ENCODE data around the gene DNAJC4.

The DNAJC4 gene

GRCh38 chr11:64208796-64209562, 21.4 kb upstream of the DNAJC4 start:
- no peak for DNase-seq

DNA sequence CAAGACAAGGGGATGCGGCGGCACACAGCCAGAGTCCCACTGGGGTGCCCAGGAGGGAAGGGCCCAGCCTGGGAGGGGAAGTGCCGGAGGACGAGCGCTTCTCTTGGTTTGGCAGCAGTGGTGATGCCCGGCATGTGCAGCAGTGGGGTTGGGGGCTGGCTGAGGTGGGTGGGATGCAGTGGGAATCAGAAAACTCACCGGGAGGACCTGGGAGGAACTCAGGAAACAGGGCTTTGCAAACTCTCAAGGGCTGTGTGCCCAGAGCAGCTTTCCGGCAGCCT, 20.8 kb upstream of the DNAJC4 start:
- no peak for DNase-seq

GRCh38 chr11:64210301-64211020, 19.9 kb upstream of the DNAJC4 start:
- no peak for DNase-seq

DNA sequence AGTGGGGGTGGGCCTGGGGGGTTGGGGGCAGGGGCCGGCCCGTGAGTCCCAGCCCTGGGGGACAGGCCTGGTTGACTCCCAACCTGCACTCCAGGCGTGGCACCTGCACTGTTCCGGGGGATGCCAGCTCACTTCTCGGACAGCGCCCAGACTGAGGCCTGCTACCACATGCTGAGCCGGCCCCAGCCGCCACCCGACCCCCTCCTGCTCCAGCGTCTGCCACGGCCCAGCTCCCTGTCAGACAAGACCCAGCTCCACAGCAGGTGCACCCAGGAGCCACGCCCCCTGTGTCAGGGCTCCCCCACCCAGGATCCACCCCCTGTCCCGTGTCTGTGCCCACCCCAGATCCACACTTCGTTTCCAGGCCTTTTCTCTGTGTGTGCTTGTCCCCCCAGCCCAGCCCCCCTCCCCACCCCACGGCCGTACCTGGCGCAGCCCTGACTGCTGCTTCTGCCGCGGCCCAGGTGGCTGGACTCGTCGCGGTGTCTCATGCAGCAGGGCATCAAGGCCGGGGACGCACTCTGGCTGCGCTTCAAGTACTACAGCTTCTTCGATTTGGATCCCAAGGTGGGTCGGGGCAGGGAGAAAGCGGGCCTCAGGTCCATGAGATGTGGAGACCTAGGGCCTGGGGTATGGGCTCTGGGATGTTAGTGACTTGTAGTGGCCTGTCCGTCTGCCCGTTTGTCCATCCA, 19.0 kb upstream of the DNAJC4 start:
- DNase-seq: no peak

- DNase-seq: no peak
These were observed 13.5 kb upstream of the DNAJC4 start for GRCh38 chr11:64216879-64217278.

GRCh38 chr11:64218628-64219353, 11.6 kb upstream of the DNAJC4 start:
- DNase-seq: no peak

GRCh38 chr11:64219354-64219684, 11.0 kb upstream of the DNAJC4 start:
- no peak for DNase-seq

- no peak for DNase-seq
These were observed 10.6 kb upstream of the DNAJC4 start for GRCh38 chr11:64219755-64220154.

DNA sequence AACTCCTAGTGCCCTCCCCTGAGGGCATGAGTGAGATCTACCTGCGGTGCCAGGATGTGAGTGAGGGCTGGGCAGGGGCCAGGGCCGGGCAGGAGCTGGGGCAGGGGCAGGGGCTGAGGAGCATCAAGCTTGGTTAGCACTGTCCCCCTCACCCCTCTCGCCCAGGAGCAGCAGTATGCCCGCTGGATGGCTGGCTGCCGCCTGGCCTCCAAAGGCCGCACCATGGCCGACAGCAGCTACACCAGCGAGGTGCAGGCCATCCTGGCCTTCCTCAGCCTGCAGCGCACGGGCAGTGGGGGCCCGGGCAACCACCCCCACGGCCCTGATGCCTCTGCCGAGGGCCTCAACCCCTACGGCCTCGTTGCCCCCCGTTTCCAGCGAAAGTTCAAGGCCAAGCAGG, 10.1 kb upstream of the DNAJC4 start:
- no peak for DNase-seq

DNA sequence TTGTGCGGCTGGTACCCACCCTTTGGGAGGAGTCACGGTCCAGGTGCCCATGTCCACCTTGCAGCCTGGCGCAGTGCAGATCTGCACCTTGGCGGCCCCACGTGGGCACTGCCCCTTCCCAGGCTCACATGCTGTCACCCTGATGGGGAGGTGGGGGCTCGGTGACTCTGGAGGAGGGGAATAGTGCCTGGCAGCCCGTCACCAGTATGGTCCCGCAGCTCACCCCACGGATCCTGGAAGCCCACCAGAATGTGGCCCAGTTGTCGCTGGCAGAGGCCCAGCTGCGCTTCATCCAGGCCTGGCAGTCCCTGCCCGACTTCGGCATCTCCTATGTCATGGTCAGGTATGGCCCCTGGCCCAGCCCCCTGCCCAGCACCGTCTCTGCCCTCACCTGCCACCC, 9.6 kb upstream of the DNAJC4 start:
- no peak for DNase-seq

DNA sequence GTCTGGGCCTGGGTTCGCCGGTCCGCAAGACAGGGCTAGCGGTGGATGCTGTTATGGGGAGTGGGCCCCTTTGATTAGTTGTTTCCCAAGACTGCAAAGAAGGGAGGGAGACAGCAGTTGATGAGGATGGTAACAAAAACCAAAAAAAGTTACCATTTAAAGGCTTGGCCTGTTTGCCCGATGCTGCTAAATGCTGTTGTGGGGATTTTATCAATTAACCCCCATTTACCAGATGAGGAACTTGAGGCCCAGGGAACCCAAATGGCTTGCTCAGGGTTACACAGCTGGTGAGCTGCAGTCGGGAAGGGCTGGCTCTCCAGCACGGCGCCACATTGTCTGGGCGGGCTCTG, 7.7 kb upstream of the DNAJC4 start:
- no peak for DNase-seq

DNA sequence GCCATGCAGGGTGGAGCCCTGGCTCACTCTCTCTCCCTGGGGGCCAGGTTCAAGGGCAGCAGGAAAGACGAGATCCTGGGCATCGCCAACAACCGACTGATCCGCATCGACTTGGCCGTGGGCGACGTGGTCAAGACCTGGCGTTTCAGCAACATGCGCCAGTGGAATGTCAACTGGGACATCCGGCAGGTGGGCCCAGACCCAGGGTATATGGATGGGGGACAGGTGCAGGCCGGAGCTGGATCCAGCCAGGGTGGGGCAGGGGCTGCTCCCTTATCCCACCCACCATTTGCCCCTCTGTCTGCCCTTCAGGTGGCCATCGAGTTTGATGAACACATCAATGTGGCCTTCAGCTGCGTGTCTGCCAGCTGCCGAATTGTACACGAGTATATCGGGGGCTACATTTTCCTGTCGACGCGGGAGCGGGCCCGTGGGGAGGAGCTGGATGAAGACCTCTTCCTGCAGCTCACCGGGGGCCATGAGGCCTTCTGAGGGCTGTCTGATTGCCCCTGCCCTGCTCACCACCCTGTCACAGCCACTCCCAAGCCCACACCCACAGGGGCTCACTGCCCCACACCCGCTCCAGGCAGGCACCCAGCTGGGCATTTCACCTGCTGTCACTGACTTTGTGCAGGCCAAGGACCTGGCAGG, 7.2 kb upstream of the DNAJC4 start:
- DNase-seq: no peak

DNA sequence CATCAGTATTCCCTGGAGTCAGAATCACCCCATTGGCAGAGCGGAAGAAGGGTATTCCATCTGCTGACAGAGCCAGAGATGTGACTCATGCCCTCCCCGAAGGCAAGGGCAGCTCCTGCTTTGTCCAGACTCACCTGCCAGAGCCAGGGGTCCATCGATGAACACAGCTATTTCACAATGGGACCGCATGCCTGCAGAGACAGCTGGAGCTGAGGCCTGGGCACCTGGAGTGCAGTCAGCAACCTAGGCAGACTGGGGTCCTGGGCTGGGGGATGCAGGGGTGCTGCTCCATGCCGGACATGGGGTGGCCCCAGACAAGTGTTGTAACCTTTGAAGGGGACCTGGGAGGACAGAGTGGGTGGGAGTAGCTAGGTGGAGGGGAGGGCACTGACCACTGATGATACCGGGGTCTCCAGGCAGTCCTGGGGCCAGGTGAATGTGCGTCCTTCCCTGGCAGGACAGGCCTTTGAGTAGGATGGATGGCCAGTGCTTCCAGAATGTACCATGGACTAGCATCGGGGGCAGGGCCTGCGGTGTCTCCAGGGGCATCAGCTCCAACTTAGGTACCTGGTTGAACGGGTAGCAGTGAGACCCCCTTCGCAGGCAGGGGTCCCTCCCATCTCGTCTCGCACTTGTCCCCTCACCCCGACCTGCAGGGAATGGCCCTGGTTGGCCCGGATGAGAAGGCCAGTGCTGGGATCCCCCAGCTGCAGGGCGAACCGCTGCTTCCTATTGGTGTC, 6.0 kb upstream of the DNAJC4 start:
- DNase-seq: no peak

- no peak for DNase-seq
These were observed 5.3 kb upstream of the DNAJC4 start for GRCh38 chr11:64224891-64225607.

GRCh38 chr11:64225608-64226506, 4.5 kb upstream of the DNAJC4 start, which contains the start of the genes NUDT22 and TRPT1:
TSS of gene NUDT22 (plus strand) at chr11:64226274. CDS start at chr11:64226653, 379 bp downstream.
TSS of gene TRPT1 (minus strand) at chr11:64226186. CDS start at chr11:64225860, 326 bp downstream.
- peak; percentile 93 to 96 for DNase-seq

DNA sequence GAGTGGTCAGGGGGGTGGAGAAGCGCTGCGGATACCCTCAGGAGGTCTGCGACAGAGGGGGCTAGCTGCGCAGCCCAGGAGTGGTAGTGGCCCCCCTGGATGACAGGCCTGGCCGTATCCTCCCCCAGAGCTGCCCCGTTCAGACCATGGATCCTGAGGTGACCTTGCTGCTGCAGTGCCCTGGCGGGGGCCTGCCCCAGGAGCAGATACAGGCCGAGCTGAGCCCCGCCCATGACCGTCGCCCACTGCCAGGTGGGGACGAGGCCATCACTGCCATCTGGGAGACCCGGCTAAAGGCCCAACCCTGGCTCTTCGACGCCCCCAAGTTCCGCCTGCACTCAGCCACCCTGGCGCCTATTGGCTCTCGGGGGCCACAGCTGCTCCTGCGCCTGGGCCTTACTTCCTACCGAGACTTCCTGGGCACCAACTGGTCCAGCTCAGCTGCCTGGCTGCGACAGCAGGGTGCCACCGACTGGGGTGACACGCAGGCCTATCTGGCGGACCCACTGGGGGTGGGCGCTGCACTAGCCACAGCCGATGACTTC, 3.8 kb upstream of the DNAJC4 start:
- DNase-seq: no peak

DNA sequence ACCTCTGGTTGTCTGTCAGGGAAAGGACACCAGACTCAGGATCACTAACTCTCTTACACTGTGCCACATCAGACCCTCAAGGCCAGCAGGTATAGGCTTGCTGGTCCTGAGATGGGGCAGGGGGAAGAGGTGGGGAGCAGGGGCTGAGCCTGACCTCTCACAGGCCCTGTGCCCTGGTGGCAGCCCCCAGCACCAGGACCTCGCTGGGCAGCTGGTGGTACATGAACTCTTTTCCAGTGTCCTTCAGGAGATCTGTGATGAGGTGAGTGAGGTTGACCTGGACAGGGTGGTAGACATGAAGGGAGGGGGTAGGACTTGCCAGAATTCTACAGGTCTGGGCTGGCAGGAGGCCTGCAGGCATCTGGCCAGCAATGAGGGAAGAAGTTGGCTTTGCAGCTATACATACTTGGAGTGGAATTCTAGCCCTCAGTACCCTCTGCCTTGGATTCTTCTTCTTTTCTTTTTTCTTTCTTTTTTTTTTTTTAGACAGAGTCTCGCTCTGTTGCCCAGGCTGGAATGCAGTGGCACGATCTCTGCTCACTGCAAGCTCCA, 2.9 kb upstream of the DNAJC4 start:
- DNase-seq: no peak

GRCh38 chr11:64229090-64229743, 1.1 kb upstream of the DNAJC4 start:
- DNase-seq: no peak

DNA sequence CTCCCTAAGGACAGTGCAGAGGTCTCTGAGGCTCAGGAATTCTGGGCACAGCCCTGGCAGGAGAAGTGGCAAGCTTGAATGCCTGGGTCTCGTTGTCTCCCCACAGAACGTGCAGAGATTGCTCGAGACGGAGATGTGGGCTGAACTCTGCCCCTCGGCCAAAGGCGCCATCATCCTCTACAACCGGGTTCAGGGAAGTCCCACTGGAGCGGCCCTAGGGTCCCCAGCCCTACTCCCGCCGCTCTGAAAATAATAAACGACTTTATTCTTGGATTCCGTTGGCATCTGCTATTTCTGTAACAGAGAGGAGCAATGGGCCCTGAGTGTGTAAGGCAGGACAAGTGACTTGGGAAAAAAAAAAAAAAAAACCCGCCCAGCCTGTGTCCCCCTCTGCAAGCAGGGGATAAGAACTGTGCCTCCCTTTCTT, 591 bp upstream of the DNAJC4 start:
- DNase-seq: no peak

Measured in stimulated activated CD4-positive, alpha-beta T cell treated with anti-CD3 and anti-CD28 coated beads, Interleukin-2, amount 100 ng/mL, for 48 hours (primary cell).